HG03108 (cell line): ENCODE results near the gene MDP1.
A peak's percentile ranks its signal among the peaks of the same experiment; 100 is the strongest.

ENCODE experiments used
- ATAC-seq: cut with Tn5 transposase; IDR thresholded peaks from one replicate; pipeline ENCODE4 v1.9.1; 2021; ENCODE audit warnings: moderate library complexity; ENCODE audit not compliant: unreplicated experiment

Gene MDP1

DNA sequence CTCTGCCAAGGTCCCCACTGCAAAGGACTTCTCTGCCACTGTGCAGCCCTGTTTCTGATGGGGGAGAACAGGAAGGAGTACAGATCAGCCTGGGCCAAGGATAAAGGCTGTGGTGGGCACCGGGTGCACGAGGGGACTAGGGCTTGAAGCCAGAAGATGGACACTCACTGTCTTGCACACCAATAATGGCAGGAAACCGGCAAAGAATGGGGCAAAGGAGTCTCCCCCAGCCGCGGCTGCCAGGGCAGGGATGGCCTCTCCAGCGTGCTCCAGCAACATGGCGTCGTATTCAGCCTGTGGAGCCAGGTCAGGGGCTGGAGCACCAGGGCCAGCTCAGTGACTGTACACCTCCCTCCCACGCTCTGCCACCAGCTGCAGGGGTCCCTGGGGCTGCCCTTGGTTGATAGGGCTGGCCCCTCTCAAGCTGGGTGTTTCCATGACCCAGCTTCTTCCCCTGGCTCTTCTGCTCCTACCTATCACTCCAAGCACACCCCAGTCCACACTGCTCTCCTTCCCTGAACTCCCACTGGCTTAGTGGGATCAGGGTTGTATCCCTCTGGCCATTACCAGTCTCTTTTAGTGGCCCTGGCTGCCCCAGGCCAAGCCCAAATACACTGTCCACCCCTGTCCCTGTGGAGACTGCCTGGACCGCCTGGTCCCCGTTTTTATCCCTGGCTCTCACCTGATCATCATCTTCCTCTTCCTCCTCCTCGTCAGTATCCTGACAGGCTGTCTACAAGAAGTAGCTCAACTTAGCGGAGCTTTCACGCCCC lies 33.6 kb downstream of the MDP1 start:
- ATAC-seq, result no peak

DNA sequence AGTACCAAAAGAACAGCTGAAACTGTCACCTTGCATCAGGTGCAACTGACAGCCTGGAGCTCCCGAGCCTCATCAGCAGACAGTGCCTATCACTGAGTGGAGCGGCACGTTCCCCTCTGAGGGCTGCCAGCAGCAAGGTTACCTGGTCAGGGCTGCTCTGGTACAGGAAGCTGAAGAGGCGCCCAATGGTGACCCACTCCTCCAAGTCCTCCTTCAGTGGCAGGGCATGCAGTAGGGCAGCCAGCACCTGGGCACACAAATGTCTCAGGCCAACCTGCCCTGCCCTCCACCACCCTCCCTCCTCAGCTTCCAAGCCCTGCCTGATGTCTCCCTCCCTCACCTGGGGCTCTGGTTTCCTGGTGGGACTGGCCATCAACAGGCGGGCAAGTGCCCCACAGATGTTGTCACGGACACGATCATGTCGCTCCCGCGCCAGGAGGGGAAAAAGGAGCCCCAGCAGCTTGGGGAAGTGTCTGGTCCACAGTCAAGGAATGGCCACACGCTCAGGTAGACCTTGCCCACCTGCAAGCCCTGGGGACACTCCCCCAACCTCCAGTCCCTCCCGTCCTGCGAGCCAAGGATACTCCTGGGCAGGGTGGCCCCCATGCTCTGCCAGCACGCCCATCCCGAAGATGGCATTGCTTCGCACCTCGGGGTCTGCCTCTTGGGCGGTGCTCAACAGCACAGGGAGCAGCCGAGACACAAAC lies 34.3 kb downstream of the MDP1 start:
- ATAC-seq, result no peak

DNA sequence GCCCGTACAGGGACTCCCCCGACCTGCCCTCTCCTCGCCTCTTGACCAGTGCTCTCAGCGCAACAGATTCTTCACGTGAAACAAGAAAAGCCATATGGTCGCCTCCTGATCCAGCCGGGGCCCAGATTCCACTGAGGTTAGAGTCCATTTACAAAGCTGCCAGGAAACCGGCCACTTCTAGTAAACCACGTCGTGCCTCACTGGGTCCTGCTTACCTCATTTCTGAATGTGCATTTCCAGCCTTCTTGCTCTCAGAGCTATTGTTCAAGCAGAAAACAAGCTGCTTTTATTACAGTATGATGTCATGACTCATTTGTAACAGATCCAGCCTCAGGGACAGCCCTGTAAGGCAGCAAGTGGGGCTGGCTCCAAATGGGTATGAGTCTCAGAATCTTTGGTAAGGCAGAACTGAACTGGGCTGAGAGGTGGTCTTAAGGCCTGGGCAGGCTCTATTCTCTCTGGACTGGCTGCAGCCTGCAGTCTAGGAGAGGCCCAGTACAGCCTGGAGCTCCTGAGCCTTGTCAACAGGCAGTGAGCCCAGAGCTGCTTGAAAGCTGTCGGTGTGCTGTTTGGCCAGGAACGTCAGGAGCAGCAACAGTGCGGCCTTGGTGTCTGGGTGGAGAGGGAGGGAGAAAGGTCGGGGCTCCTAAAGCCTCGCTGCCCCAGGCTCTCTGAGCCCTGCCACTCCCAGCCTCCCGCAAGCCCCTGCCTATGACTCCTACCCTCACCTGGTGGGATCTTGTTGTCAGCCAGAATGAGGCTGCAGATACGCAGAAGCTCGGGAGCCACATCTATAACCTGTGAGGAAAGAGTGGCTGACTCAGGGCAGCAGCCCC lies 35.7 kb downstream of the MDP1 start:
- ATAC-seq, result no peak

DNA sequence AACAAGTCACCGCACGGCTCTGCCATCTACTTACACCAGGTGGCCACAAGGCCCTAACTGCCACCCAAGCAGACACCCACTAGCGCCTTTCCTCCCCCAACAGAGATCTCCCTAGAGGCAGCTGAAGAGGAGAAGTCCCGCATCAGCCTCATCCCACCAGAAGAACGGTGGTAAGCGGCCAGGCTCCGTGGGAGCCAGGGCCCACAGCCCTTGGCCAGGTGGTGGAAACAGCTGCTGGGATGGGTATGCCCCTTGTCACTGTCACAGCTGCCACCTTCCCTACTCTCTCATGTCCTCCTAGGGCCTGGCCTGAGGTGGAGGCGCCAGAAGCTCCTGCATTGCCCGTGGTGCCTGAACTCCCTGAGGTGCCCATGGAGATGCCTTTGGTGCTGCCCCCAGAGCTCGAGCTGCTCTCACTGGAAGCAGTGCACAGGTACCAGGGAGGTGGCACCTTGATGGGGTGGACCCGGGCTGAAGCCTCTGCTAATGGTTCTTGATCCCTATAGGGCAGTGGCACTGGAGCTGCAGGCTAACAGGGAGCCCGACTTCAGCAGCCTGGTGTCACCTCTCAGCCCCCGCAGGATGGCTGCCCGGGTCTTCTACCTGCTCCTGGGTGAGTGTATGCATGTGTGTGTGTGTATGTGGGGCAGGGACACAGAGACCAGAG lies 36.4 kb downstream of the MDP1 start:
- ATAC-seq, result no peak

DNA sequence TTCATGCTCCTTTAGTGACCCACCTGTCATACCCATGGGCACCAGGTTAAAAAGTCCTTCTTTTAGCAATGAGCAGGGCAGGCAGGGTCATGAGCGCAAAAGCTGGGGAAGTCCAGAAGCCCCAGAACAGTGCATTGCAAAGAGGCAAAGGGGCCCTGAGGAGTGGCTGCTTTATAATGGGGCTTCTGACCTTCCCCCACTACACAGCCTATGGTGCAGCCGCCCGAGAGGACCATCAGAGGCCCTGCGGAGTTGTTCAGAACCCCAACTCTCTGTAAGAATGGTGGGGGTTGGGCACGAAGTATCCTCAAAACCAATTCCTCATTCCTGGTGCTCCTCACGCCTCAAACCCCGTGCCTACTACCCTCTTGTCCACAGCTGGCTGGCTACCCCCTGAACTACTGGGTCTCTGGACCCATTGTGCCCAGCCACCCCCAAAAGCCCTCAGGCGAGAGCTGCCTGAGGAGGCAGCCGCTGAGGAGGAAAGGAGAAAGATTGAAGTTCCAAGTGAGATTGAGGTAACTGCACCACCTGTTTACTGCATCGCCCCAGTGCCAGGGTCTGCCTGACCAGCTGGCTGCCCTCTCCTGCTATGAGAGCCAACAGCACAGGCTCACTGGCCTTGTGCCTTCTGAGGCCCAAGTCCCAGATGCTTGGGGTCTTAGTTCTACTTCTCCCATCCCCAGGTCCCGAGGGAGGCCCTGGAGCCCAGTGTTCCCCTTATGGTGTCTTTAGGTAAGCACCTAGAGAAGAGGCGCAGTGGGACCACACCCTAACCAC lies 37.3 kb downstream of the MDP1 start:
- no peak for ATAC-seq

DNA sequence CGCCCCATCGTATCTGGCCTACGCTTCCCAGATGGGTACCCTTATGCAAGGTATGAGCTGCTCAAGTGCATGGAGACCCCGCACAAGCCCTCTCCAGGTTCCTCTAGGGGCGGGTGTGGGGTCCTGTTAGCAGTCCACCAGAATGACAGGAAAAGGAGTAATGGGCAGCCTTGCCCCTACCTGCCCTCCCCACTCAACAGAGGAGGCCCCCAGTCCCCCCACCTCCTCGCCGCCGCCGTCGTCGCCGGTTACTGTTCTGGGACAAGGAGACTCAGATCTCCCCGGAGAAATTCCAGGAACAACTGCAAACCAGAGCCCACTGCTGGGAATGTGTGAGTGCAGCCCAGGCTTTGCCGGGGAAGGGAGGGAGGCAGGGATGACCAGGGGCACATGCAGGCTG lies 38.0 kb downstream of the MDP1 start:
- ATAC-seq, result no peak

DNA sequence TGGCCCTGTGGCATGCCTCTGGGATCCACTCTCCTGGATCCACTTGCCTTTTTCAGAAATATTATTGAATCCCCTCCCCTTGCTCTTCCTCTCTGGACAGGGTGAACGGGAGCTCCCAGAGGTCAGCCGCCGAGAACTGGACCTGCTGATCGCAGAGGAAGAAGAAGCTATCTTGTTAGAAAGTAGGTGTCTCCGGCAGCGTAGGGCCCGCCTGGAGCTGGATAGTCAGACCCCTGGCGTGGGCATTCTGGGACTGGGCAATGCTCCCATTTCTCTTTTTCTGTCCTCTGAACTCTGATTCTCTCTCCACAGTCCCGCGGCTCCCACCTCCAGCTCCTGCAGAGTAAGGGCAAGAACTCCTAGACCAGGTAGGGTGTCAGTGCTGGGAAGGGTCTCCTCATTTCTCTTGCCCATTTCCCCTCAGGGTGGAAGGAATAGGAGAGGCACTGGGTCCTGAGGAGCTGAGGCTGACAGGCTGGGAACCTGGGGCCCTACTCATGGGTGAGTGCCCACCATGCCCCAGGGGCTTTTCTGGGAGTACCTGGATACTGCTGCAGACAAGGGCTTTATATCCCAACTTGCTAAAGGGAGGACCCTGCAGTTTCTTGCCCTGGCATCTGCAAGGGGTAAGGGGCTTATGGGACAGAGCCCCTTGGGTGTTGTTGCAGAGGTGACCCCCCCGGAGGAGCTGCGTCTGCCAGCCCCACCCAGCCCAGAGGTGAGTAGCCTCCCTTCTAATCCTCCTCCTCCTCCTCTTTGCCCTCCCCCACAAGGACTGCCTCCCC lies 38.6 kb downstream of the MDP1 start:
- ATAC-seq, result no peak

DNA sequence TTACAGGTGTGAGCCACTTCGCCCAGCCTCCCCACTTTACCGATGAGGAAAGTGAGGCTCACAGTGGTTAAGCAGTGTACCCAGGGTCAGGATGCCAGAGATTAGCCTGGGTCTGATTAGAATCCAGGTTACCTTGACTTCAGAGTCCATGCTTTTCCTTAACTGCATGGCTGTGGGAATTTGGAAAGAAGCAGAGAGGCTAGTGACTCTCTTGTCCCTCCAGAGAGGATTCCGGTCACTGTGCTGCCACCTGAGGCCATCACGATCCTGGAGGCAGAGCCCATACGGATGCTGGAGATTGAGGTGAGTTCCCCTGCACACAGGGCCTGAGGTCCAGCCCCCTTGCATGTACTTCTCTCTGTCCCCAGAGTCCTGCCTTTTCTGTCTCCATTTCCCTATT lies 39.3 kb downstream of the MDP1 start:
- ATAC-seq, result no peak

DNA sequence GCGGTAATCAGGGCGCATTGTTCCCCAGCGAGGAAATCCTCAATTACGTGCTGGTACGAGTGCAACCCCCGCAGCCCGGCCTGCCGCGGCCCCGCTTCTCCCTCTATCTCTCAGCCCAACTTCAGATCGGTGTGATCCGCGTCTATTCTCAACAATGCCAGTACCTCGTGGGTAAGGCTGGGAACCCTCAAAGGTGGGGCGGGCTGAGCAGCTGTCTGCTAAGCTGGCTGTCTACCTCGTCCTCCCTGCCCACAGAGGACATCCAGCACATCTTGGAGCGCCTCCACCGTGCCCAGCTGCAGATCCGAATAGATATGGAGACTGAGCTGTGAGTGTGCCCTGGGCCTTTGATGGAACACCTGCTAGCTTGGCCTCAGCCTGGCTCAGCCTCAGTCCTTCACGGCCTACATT lies 43.0 kb downstream of the MDP1 start:
- no peak for ATAC-seq

DNA sequence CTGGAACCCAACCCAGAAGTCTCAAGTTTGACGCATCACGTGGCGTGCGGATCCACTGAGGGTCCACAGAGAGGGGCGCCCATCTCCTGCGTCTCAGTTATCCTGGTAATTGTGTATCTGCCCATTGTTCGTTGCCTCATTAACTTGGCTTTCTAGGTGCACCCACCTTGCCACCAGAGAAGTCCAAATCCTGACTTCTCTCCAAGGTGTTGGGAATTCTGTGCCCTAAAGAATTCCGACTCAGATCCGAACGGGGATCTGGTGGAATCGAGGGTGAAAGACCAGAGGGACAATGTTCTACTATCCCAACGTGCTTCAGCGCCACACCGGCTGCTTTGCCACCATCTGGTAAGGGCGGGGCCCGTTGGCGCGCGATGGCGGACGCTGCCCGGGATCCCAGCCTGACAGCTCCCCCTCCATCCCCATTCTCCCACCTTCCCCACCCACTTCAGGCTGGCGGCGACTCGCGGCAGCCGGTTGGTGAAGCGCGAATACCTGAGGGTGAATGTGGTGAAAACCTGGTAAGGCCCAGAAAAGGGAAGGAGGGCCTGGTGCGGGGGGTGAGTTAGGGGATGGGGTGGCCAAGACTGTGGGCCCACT lies 43.5 kb downstream of the MDP1 start:
- no peak for ATAC-seq

DNA sequence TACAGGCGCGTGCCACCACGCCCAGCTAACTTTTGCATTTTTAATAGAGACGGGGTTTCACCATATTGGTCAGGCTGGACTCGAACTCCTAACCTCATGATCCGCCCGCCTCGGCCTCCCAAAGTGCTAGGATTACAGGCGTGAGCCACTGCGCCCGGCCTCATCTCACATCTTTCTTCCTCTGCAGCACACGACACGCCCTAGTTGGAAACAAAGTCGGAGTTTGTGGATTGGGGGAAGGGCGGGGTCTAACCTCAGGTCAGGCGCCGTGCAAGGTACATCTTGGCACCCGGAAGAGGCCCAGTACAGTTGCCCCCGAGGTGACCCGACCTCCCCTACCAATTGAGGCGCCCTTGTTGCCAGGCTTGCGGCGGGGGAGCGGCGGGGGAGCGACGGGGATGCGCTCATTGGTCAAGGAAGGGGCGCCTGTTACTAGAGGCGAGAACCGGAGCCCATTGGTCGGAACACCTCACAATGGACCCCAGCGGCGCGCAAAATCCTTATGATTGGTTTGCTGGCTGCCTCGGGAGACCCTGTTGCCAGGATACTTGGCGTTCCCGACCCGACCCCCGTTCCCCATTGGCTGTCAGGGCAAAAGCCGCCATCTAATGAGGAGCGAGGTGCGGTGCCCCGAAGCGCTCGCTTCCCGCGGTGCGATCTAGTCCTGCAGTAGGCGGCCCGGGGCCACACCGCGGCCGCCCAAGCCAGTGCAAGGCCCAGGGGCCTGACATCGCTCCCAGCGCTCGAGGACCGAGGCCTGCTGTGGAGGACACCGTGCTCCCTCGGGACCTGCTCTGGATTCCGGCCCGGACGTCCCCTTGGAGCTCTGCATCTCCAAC lies 44.2 kb downstream of the MDP1 start, which contains the start of gene REC8:
Gene REC8, plus strand, starts transcription at position 659 of the 839 bp plus-strand sequence. CDS start 473 bp downstream, outside the sequence.
- peak; percentile 85 for ATAC-seq

DNA sequence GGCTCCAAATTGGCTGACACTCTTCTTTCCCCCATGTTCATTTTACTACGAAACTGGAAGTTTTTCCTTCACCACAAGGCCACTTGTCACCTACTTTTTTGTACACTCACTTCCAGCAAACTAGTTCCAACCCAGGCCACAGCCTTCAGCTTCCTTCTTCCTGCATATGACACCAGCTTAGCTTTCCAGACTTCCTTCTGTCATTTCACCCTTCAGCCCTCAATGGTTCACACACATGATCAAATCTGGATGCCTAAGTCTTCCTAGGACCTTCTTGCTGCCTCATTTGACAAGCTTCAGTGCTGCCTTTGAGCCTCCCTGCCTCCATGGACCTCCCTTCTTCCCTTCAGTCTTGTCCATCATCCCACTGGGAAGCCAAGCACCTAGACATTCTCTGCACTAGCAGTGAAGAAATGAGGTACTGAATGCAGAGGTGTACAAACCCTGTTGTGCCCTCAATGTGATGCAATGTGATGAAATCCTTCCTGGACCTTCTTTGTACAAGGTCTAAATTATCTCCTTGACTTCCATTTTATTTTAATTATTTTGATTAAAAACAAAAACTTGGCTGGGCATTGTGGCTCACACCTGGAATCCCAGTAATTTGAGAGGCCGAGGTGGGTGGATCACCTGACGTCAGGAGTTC lies 48.3 kb downstream of the MDP1 start:
- ATAC-seq, result no peak

DNA sequence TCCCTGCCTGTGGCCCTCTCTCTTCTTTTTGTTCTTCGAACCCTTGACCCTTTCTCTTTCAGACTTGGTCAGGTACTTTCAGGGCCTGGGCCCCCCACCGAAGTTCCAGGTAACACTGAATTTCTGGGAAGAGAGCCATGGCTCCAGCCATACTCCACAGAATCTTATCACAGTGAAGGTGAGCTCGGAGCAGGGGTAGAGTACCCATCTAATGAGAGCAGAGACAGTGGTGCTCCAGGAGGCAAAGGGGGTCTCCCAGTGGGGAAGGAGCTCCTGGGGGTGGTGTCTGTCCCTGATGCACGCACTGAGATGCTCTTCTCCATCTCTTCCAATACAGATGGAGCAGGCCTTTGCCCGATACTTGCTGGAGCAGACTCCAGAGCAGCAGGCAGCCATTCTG lies 50.1 kb downstream of the MDP1 start:
- ATAC-seq, result no peak

DNA sequence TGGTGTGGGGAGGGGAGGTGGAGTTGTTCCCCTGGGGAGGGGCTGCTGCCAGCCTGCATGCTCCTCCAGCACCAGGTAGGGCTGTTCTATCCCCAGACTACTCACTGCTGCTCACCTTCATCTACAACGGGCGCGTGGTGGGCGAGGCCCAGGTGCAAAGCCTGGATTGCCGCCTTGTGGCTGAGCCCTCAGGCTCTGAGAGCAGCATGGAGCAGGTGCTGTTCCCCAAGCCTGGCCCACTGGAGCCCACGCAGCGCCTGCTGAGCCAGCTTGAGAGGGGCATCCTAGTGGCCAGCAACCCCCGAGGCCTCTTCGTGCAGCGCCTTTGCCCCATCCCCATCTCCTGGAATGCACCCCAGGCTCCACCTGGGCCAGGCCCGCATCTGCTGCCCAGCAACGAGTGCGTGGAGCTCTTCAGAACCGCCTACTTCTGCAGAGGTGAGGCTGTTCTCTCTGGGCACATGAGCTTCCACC lies 51.3 kb downstream of the MDP1 start:
- ATAC-seq, result no peak
